Measurements from ENCODE around the gene ADCY10.

- TF ChIP-seq CTCF (IDR thresholded peaks at IDR 0.05; ENCODE audit: insufficient read depth, low read length) (no peak), POLR2AphosphoS5 (IDR thresholded peaks at IDR 0.05; ENCODE audit: low read depth) (no peak), GABPA (IDR thresholded peaks at IDR 0.05; ENCODE audit: low read depth) (no peak), REST (IDR thresholded peaks at IDR 0.05; ENCODE audit: insufficient replicate concordance, low read depth) (no peak), SPI1 (IDR thresholded peaks at IDR 0.05; ENCODE audit: borderline replicate concordance, low read depth) (no peak)
Measured at GRCh38 chr1:167812972-167813371, 101.0 kb downstream of the ADCY10 start.

Measured in HL-60 (cell line).